AG10803 (cell line): ENCODE measurements around the gene SIGLEC14.

ENCODE experiments used
- DNase-seq: peaks from one replicate; pipeline ENCODE4 v3.0.0; 2010; ENCODE audit warnings: low read depth
- H3K4me3 ChIP-seq: 2 replicates; pipeline ENCODE4 v1.5.1; 2011; ENCODE audit warnings: mild to moderate bottlenecking, low read length, control low read depth
- TF ChIP-seq, protein P1 (sequence below): conservative IDR thresholded peaks from 2 replicates; pipeline ENCODE4 v1.5.1; 2011; ENCODE audit warnings: mild to moderate bottlenecking, low read length, control low read depth, inconsistent platforms

The SIGLEC14 gene

DNA sequence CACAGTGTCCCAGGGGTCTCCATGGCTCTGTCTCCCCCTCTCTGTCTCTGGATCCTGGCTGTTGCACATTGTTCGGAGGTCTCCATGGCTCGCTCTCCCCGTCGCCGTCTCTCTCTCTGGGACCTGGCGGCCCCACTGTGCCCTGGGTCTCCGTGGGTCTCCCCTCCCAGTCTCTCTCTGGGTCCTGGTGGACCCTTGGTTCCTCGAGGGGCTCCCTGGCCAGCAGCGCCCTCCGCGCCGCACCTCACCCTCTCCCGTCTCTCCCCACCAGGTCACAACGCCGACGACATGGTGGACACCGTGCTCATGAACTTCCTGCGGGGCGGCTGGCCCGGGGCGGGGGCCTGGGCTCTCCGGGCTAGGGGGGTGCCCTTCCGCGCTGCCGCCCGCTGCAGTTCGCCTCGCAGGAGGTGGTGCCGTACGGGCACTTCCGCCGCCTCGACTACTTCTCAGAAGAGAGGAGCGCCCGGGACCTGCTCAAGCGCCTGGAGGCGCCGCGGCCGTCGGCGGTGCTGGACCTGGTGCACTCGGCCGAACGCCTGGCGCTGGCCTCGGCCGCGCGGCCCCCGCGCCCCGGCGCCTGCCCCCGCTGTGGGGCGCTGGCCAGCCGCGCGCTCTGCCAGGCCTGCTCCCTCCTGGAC lies 45.6 kb downstream of the SIGLEC14 start:
- H3K4me3 ChIP-seq = no peak overlapping the region
- no peak for DNase-seq
- TF ChIP-seq, protein P1, sequence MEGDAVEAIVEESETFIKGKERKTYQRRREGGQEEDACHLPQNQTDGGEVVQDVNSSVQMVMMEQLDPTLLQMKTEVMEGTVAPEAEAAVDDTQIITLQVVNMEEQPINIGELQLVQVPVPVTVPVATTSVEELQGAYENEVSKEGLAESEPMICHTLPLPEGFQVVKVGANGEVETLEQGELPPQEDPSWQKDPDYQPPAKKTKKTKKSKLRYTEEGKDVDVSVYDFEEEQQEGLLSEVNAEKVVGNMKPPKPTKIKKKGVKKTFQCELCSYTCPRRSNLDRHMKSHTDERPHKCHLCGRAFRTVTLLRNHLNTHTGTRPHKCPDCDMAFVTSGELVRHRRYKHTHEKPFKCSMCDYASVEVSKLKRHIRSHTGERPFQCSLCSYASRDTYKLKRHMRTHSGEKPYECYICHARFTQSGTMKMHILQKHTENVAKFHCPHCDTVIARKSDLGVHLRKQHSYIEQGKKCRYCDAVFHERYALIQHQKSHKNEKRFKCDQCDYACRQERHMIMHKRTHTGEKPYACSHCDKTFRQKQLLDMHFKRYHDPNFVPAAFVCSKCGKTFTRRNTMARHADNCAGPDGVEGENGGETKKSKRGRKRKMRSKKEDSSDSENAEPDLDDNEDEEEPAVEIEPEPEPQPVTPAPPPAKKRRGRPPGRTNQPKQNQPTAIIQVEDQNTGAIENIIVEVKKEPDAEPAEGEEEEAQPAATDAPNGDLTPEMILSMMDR = no peak

DNA sequence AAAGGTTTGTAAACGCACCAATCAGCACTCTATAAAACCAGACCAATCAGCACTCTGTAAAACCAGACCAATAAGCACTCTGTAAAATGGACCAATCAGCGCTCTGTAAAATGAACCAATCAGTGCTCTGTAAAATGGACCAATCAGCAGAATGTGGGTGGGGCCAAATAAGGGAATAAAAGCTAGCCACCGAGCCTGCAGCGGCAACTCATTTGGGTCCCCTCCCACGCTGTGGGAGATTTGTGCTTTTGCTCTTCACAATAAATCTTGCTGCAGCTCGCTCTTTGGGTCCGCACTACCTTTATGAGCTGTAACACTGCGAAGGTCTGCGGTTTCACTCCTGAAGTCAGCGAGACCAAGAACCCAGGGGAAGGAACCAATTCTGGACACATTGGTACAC lies 47.5 kb downstream of the SIGLEC14 start:
- no peak overlapping the region for H3K4me3 ChIP-seq
- TF ChIP-seq, protein P1 = no peak
- DNase-seq = no peak

DNA sequence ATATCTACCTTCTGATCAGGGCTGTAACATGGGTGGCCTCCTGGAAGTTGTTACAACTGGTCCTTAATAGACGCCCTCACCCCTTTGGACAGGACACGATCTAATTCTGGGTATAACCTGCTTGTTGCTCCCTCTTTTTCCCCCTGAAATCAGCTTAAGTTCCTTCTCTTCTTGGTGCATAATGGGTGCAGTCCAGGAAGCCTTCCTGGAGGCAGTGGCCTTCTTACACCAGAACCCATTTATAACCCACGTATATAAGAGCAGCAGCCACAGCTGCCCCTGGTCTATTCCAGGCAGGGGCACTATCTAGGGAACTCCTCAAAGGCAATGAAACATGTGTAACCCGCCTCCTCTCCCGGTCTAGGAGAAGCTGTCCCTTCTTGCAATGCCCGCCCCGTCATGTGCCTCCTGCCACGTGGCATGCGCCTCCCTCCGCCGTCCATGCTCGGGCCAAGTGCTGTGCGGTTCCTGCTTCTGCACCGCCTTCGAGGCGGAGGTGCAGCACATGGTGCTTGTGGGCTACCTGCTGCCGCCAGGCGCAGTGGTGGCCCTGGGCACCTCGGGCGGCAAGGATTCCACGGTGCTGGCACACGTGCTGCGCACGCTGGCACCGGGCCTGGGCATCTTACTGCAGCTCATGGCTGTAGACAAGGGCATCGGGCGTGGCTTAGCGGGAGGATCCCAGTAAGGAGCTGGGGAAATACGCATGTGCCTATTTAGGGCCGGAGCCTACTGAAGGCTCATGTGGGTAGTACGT lies 48.3 kb downstream of the SIGLEC14 start:
- TF ChIP-seq, protein P1 = no peak
- no peak overlapping the region for H3K4me3 ChIP-seq
- no peak for DNase-seq

DNA sequence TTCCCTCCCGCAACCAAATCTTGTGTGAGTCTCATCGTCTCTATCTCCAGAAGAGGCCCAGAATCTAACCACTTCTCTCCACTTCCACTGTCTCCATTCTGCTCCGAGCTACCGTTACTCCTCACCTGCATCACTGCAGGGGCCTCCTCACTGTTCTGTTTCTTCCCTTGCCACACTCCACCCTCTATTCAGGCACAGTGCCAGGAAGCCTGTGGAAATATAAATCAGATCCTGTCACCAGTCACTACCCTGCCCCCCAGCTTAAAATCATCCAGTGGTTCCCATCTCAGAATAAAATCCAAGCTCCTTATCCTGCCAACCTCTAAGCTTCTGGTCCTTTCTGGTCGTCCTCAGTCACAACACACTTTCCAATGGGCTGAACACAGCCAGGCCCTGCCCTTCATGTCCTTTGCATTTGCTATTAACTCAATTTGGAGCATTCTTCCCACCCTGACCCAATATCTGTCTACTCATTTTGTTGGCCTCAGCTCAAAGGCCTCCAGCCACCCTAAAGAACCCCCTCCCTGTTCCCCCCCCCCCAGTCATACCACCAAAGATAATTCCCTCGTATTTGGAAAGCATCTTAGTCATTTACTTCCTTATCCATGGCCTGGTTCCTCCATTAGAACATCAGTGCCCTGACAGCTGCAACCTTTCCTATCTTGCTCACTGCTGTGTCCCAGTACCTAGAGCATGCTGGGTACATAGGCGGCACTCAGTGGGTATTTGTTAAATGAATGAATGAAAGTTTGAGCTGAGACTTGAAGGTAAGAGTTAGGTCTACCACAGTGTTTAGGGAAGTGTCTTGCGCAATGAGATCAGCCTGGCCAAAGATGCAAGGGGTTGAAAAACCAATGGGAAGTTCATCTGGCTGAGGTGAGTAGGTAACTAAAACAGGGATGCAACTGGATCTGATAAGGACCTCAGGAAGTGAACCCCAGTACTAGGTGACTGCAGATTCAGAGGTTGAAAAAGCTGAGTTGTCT lies 51.1 kb downstream of the SIGLEC14 start:
- H3K4me3 ChIP-seq = peak overlapping the region; percentile 83
- TF ChIP-seq, protein P1 = no peak
- DNase-seq = no peak

DNA sequence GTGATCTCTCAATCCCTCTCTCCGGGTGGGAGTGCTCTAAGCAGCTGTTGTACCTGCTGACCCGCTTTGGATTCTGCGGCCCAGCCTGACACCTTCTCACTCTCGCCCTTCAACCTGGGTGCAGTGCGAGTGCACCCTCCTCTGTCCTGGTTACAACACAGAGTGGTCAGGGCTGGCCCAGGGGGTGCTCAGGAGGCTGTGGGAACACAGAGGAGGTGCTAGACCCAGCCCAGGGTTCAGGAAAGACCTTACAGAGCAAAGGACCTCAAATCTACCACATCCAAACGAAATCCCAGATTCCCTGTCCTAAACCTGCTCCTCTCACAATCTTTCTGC lies 51.9 kb downstream of the SIGLEC14 start:
- DNase-seq = no peak
- peak overlapping the region; percentile 83 for H3K4me3 ChIP-seq
- TF ChIP-seq, protein P1 = no peak

DNA sequence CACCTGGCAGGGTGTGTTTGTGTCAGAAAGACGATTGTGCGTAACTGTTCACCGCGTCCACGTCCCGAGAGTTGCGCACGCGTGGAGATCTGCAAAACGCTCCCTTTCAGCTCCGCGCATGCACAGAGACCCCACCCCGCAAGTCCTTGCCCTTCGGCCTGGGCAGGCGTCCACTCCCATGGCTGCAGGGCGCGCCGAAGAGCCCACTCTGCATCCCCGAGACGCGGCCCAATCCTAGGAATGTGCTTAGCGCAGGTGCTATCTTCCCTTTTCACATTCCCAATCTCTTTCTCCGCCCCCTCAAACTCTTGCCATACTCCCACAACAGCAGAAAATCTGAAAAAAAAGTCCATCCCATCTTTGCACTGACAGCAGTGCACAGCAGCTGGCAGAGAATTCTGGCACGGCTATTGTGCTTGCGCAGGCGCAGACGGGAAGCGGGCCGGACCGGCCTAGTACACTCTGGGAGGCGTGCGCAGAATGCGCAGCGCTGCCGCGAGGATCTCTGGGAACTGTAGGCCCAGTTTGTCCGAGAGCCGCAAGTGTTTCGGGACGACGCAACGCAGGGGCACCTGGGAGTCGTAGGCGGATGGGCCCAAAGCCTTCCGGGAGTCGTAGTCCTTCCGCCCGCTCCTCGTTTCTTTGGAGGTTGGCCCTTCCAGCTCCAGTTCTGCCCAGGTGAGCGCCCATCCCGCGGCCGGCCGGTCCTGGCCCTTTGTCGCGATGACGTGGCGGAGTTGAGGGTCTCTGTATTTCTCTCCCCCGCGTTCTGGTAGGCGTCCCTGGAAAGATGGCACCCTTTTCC lies 52.5 kb downstream of the SIGLEC14 start:
- TF ChIP-seq, protein P1 = no peak
- DNase-seq = peak; percentile 97
- peak overlapping the region; percentile 83 for H3K4me3 ChIP-seq
